Parathyroid adenoma (tissue), 2 donors: Measurements from ENCODE around the gene AHCY.

ENCODE experiments used
- H2AFZ ChIP-seq: fragments of 300-600 bp; sonication (generic); one replicate; pipeline ENCODE4 v1.7.0; 2017; ENCODE audit warnings: antibody characterized with exemption, mild to moderate bottlenecking
- H3K27ac ChIP-seq: fragments of 300-600 bp; sonication (generic); one replicate; pipeline ENCODE4 v1.7.0; 2017
- H3K27me3 ChIP-seq: fragments of 300-600 bp; sonication (generic); one replicate; pipeline ENCODE4 v1.7.0; 2017; ENCODE audit warnings: low read length; ENCODE audit not compliant: control insufficient read depth, insufficient read depth
- H3K36me3 ChIP-seq: fragments of 300-600 bp; sonication (generic); one replicate; pipeline ENCODE4 v1.7.0; 2017; ENCODE audit warnings: low read length; ENCODE audit not compliant: control insufficient read depth, insufficient read depth
- H3K4me1 ChIP-seq: fragments of 300-600 bp; sonication (generic); one replicate; pipeline ENCODE4 v1.7.0; 2017; ENCODE audit warnings: control low read depth
- H3K4me2 ChIP-seq: fragments of 300-600 bp; sonication (generic); one replicate; pipeline ENCODE4 v1.7.0; 2017; ENCODE audit warnings: low read length
- H3K4me3 ChIP-seq: fragments of 300-600 bp; sonication (generic); one replicate; pipeline ENCODE4 v1.7.0; 2017; ENCODE audit warnings: low read depth, low read length
- H3K79me2 ChIP-seq: fragments of 300-600 bp; sonication (generic); one replicate; pipeline ENCODE4 v1.7.0; 2017; ENCODE audit warnings: control low read depth
- H3K9ac ChIP-seq: fragments of 300-600 bp; sonication (generic); one replicate; pipeline ENCODE4 v1.7.0; 2017; ENCODE audit warnings: mild to moderate bottlenecking
- H3K9me3 ChIP-seq: fragments of 300-600 bp; sonication (generic); one replicate; pipeline ENCODE4 v1.7.0; 2017; ENCODE audit warnings: low read length; ENCODE audit not compliant: control insufficient read depth
- TF ChIP-seq, protein P1 (sequence below): fragments of 300-600 bp; sonication (generic); IDR thresholded peaks from one replicate; pipeline ENCODE4 v1.7.0; 2017; ENCODE audit warnings: antibody characterized with exemption, mild to moderate bottlenecking
- donor health status: primary hyperparathyroidism.

The AHCY gene

DNA sequence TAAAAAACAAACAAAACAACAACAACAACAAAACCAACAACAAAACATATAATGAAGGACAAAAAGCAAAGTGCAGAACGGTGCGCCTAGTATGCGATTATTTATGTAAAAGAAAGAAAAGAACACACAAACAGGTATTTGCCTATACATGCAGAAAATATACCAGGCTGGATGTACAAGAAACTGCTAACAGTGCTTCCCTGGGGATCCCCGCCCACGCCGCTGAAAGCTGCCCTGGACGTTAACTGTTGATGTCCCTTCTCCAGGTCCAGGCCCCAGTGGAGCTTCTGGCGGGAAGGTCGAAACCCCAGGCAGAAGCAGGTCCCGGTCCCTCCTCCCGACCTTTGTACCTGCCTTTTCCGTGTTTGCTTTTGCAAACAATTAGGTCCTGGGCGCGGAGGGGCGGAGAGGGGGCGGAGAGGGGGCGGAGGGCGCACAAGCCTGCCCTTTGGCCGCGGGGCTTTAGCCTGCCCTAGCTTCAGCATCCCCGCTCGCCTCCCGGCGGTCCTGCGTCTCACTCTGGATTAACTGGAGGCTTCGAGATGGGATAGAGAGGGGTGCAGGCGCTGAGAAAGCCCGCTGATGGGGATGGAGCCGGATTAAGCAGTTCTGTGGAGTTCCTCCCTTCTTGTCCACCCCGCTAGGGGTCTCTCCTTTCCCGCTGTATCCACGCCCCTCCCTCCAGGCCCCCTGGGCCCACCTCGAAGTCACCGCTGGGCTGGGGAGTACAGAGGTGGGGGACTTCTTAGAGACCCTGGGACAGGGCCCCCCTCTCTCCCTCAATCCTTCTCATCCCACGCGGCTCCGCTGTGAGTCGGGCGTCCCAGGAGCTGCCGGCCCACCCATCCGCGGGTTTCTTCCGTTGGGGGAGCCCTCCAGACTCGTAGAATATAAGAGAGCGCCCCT is 8.2 kb upstream of the AHCY start:
- no peak overlapping the region for H3K27ac ChIP-seq
- H3K4me1 ChIP-seq = peaks cover 4% of the 10 kb centered on the region

DNA sequence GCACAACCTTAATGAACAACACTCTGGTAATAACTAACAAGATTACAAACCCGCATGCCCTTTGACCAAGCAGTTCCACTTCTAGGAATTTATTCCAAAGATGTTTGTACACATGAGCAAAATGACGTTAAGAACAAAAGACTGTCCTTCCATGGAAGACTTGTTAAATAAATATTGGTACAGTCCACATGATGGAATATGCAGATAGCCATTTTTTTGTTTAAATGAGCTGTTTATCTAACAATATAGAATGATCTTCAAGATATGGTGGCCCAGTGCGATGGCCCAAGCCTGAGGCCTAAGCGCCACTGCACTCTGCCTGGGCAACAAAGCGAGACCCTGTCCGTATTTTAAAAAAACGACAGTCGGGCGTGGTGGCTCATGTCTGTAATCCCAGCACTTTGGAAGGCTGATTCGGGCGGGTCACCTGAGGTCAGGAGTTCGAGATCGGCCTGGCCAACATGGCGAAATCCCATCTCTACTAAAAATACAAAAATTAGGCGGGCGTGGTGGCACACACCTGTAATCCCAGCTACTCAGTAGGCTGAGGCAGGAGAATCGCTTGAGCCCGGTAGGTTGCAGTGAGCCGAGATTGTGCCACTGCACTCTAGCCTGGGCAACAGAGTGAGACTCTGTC is 7.4 kb upstream of the AHCY start:
- TF ChIP-seq, protein P1, sequence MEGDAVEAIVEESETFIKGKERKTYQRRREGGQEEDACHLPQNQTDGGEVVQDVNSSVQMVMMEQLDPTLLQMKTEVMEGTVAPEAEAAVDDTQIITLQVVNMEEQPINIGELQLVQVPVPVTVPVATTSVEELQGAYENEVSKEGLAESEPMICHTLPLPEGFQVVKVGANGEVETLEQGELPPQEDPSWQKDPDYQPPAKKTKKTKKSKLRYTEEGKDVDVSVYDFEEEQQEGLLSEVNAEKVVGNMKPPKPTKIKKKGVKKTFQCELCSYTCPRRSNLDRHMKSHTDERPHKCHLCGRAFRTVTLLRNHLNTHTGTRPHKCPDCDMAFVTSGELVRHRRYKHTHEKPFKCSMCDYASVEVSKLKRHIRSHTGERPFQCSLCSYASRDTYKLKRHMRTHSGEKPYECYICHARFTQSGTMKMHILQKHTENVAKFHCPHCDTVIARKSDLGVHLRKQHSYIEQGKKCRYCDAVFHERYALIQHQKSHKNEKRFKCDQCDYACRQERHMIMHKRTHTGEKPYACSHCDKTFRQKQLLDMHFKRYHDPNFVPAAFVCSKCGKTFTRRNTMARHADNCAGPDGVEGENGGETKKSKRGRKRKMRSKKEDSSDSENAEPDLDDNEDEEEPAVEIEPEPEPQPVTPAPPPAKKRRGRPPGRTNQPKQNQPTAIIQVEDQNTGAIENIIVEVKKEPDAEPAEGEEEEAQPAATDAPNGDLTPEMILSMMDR = no peak
- Histone ChIP-seq H3K4me1 (peaks cover 4% of the 10 kb centered on the region), H3K9ac (no peak overlapping the region), H2AFZ (no peak overlapping the region), H3K79me2 (no peaks in the 10 kb centered on the region), H3K4me2 (no peak overlapping the region), H3K27me3 (no peaks in the 10 kb centered on the region), H3K4me3 (no peak overlapping the region), H3K9me3 (no peaks in the 10 kb centered on the region), H3K36me3 (no peaks in the 10 kb centered on the region), H3K27ac (no peak overlapping the region)

More for the DNA sequence above, 8.2 kb upstream of the AHCY start:
- H3K27me3 ChIP-seq = no peaks in the 10 kb centered on the region
- H3K9ac ChIP-seq = no peak overlapping the region
- no peak overlapping the region for H3K4me2 ChIP-seq
- no peaks in the 10 kb centered on the region for H3K79me2 ChIP-seq
- peak overlapping the region; percentile 57 for H2AFZ ChIP-seq
- TF ChIP-seq, protein P1 = no peak
- no peaks in the 10 kb centered on the region for H3K9me3 ChIP-seq
- no peak overlapping the region for H3K4me3 ChIP-seq
- no peaks in the 10 kb centered on the region for H3K36me3 ChIP-seq

DNA sequence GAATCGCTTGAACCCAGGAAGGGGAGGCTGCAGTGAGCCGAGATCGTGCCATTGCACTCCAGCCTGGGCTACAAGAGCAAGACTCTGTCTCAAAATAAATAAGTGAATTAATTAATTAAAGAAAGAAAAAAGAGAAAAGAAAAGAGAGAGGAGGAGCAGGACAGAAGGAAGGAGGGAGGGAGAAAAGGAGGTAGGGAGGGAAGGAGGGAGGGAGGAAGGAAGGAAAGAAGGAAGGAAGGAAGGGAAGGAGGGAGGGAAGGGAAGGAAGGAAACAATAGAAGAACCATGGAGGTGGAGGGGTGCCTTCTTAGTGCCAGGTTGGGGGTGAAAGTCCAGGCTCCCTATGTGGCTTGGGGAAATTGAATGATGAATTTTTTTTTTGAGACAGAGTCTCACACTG is 6.5 kb upstream of the AHCY start:
- peaks cover 4% of the 10 kb centered on the region for H3K4me1 ChIP-seq

DNA sequence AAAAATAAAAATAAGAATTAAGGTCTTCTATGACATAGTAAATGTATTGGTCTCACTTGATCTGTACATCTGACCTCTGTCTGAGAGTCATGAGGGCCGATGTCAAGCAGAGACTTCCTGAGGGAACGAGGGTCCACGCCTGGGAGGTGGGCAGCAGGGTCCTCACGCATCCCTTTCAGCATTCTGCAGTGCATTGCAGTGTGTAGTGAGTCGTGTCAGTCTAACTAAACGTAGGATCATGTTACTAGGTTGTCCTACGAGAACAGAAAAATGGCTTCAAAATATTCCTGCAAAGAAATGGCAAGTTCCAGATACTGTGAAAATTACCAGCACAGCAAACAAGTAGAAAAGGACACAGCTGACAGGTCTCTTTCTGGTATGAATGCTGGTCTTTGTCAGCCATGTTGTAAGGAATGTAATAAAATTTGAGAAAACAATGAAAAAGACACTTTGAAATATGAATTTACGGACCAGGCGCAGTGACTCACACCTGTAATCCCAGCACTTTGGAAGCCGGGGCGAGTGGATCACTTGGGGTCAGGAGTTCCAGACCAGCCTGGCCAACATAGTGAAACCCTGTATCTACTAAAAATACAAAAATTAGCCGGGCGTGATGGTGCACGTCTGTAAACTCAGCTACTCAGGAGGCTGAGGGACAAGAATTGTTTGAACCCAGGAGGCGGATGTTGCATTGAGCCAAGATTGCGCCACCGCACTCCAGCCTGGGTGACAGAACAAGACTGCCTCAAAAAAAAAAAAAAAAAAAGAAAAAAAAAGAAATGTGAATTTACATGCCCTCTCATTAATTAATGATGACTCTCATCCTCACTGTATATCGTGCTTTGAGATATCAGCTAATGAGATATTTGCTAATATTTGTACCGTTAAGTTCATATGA is 2.4 kb upstream of the AHCY start:
- no peak overlapping the region for H3K4me2 ChIP-seq

More for the DNA sequence above, 6.5 kb upstream of the AHCY start:
- no peak overlapping the region for H3K9ac ChIP-seq
- H3K36me3 ChIP-seq = no peaks in the 10 kb centered on the region
- no peak overlapping the region for H3K4me3 ChIP-seq
- H3K79me2 ChIP-seq = no peaks in the 10 kb centered on the region
- H3K27ac ChIP-seq = no peak overlapping the region
- H3K9me3 ChIP-seq = no peaks in the 10 kb centered on the region
- TF ChIP-seq, protein P1 = no peak
- H3K27me3 ChIP-seq = no peaks in the 10 kb centered on the region
- no peak overlapping the region for H2AFZ ChIP-seq
- no peak overlapping the region for H3K4me2 ChIP-seq

More for the DNA sequence above, 2.4 kb upstream of the AHCY start:
- Histone ChIP-seq H3K27ac (no peak overlapping the region), H3K9me3 (no peaks in the 10 kb centered on the region), H3K4me1 (peaks cover 11% of the 10 kb centered on the region), H3K79me2 (peaks cover 11% of the 10 kb centered on the region), H3K36me3 (no peaks in the 10 kb centered on the region), H3K27me3 (no peaks in the 10 kb centered on the region), H3K4me3 (no peak overlapping the region), H2AFZ (peak overlapping the region; percentile 67), H3K9ac (no peak overlapping the region)
- TF ChIP-seq, protein P1 = no peak
